OCI-LY1 (cell line): ENCODE data around the gene PJA2.

ENCODE experiments used
- H2AFZ ChIP-seq: fragments of 200-600 bp; sonication (generic), shearing (Covaris generic); 2 replicates; pipeline ENCODE4 v1.6.0; 2014; ENCODE audit warnings: antibody characterized with exemption, mild to moderate bottlenecking, low read length
- H3F3A ChIP-seq: fragments of 200-600 bp; sonication (generic), shearing (Covaris generic); 2 replicates; pipeline ENCODE4 v1.6.0; 2014; ENCODE audit warnings: mild to moderate bottlenecking, antibody characterized with exemption, low read length, moderate library complexity; ENCODE audit not compliant: insufficient read depth
- H3K27ac ChIP-seq: fragments of 200-600 bp; sonication (generic); 2 replicates; pipeline ENCODE4 v1.5.1; 2014; ENCODE audit warnings: low read length, mixed run types, mild to moderate bottlenecking, low read depth; ENCODE audit not compliant: poor library complexity, severe bottlenecking
- H3K27me3 ChIP-seq: fragments of 200-600 bp; sonication (generic); 2 replicates; pipeline ENCODE4 v1.6.0; 2014; ENCODE audit warnings: antibody characterized with exemption, mild to moderate bottlenecking, low read length, moderate library complexity; ENCODE audit not compliant: insufficient read depth
- H3K36me3 ChIP-seq: fragments of 200-600 bp; sonication (generic); 2 replicates; pipeline ENCODE4 v1.6.1; 2014; ENCODE audit warnings: mild to moderate bottlenecking, antibody characterized with exemption, low read length, moderate library complexity, mixed read lengths; ENCODE audit not compliant: insufficient read depth
- H3K4me1 ChIP-seq: fragments of 200-600 bp; sonication (generic); 2 replicates; pipeline ENCODE4 v1.5.1; 2014; ENCODE audit warnings: mild to moderate bottlenecking, low read length, moderate library complexity; ENCODE audit not compliant: insufficient read depth, severe bottlenecking
- H3K4me2 ChIP-seq: fragments of 200-600 bp; sonication (generic), shearing (Covaris generic); 2 replicates; pipeline ENCODE4 v1.6.1; 2014; ENCODE audit warnings: low read length
- H3K4me3 ChIP-seq: fragments of 200-600 bp; sonication (generic); 2 replicates; pipeline ENCODE4 v1.5.1; 2014; ENCODE audit warnings: low read length, low read depth, mild to moderate bottlenecking, mixed read lengths; ENCODE audit not compliant: poor library complexity, severe bottlenecking
- H3K79me2 ChIP-seq: fragments of 200-600 bp; shearing (Covaris generic); 2 replicates; pipeline ENCODE4 v1.6.1; 2016; ENCODE audit warnings: mixed run types, low read length, mixed read lengths; ENCODE audit not compliant: insufficient read depth
- H3K9ac ChIP-seq: fragments of 200-600 bp; sonication (generic), shearing (Covaris generic); 2 replicates; pipeline ENCODE4 v1.6.1; 2014; ENCODE audit warnings: mild to moderate bottlenecking, low read length, mixed read lengths
- H3K9me2 ChIP-seq: fragments of 200-600 bp; sonication (generic), shearing (Covaris generic); 2 replicates; pipeline ENCODE4 v1.6.1; 2014; ENCODE audit warnings: low read depth, mild to moderate bottlenecking, low read length, mixed read lengths
- H3K9me3 ChIP-seq: fragments of 200-600 bp; shearing (Covaris generic); 2 replicates; pipeline ENCODE4 v1.6.1; 2014; ENCODE audit warnings: low read length, mixed read lengths
- H4K20me1 ChIP-seq: fragments of 200-600 bp; sonication (generic), shearing (Covaris generic); 2 replicates; pipeline ENCODE4 v1.6.0; 2016; ENCODE audit warnings: mild to moderate bottlenecking, low read length; ENCODE audit not compliant: insufficient read depth
- EZH2 ChIP-seq: fragments of 200-600 bp; sonication (generic), shearing (Covaris generic); IDR thresholded peaks from 2 replicates; pipeline ENCODE4 v1.8.0; 2017; ENCODE audit warnings: borderline replicate concordance, mixed run types, mild to moderate bottlenecking, antibody characterized with exemption, low read length, moderate library complexity, mixed read lengths
- TF ChIP-seq, protein P1 (sequence below): fragments of 200-600 bp; sonication (generic), shearing (Covaris generic); IDR thresholded peaks from 2 replicates; pipeline ENCODE4 v1.5.1; 2017; ENCODE audit warnings: mild to moderate bottlenecking, antibody characterized with exemption, low read length, moderate library complexity, mixed read lengths

Gene PJA2

DNA sequence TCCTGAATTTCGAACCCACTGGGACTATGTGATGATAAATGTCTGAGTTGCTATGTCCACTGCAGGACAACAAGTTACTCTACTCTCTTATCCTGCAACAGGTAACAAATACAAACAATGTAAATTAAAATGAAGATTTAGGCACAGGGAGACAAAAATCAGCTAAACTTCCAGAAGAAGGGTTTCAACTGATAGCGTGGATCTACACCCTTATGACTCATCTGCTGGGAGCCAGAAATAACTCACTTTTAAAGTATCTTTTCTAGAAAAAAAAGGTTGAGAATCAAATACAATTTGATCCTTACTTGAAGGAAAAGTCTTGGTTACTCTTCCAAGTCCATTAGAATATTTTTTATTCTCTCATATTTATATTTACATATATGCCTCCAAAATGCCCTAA is 21.4 kb downstream of the PJA2 start:
- no peaks in the 10 kb centered on the region for H3F3A ChIP-seq
- H3K4me3 ChIP-seq: no peak overlapping the region
- no peaks in the 10 kb centered on the region for H3K27me3 ChIP-seq
- no peak overlapping the region for H2AFZ ChIP-seq
- H3K27ac ChIP-seq: no peak overlapping the region
- H3K9me3 ChIP-seq: peaks cover 19% of the 10 kb centered on the region
- H3K79me2 ChIP-seq: peaks cover 87% of the 10 kb centered on the region
- H3K4me2 ChIP-seq: no peak overlapping the region
- peaks cover 41% of the 10 kb centered on the region for H3K36me3 ChIP-seq
- TF ChIP-seq EZH2: no peak
- TF ChIP-seq, protein P1, sequence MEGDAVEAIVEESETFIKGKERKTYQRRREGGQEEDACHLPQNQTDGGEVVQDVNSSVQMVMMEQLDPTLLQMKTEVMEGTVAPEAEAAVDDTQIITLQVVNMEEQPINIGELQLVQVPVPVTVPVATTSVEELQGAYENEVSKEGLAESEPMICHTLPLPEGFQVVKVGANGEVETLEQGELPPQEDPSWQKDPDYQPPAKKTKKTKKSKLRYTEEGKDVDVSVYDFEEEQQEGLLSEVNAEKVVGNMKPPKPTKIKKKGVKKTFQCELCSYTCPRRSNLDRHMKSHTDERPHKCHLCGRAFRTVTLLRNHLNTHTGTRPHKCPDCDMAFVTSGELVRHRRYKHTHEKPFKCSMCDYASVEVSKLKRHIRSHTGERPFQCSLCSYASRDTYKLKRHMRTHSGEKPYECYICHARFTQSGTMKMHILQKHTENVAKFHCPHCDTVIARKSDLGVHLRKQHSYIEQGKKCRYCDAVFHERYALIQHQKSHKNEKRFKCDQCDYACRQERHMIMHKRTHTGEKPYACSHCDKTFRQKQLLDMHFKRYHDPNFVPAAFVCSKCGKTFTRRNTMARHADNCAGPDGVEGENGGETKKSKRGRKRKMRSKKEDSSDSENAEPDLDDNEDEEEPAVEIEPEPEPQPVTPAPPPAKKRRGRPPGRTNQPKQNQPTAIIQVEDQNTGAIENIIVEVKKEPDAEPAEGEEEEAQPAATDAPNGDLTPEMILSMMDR: no peak
- H4K20me1 ChIP-seq: no peaks in the 10 kb centered on the region
- H3K4me1 ChIP-seq: no peaks in the 10 kb centered on the region
- no peaks in the 10 kb centered on the region for H3K9me2 ChIP-seq
- no peak overlapping the region for H3K9ac ChIP-seq

DNA sequence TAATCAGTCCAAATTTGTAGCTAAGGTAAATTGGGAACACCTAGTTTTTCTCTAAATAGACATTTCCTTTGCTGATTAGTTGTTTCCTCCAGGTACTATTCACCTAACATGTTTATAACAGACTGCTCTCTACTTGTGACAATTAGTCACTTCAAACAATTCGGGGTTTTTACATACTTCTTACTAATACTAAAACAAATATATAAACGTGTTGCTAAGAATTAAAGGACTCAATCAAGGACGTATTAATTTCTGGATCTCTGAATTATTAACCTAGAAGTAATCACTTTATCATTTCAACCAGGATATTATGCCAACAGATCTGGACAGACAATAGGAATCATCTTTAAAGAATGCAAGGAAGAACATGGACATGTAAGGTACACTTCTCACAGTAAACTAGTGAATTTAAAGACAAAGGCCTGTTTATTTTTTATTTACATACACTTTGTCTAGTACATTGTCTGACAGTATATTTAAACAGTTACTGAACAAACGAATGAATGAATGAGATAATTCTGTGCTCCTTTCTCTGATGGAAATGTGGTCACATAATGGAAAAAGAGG is 22.3 kb downstream of the PJA2 start:
- Histone ChIP-seq H3K79me2 (peaks cover 78% of the 10 kb centered on the region), H3K4me2 (no peak overlapping the region), H3K27ac (no peak overlapping the region)

DNA sequence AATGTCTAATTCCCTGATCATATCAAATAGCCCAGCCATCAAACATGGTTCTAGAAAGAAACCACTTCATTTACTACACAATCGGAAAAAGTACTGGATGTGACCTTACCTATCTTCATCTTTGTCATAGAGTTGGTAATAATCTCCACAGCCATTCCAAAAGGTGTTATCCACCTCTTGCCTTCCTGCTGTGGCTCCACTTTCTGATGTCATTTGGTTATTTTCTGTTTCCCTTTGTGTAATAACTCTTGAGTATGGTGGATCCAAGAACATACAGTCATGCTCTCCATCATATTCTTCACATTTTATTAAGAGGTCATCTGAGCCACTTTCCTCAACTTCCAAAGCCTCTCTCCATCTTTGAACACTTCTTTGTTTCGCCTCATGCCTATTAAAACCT is 31.7 kb downstream of the PJA2 start:
- H3K27ac ChIP-seq: no peak overlapping the region
- H3K9ac ChIP-seq: no peak overlapping the region
- H3K4me1 ChIP-seq: no peaks in the 10 kb centered on the region
- H3K9me3 ChIP-seq: no peaks in the 10 kb centered on the region
- H3K4me2 ChIP-seq: no peak overlapping the region
- H3K4me3 ChIP-seq: no peak overlapping the region
- no peaks in the 10 kb centered on the region for H3K27me3 ChIP-seq
- H3K36me3 ChIP-seq: peaks cover 73% of the 10 kb centered on the region
- no peaks in the 10 kb centered on the region for H4K20me1 ChIP-seq
- no peak overlapping the region for H2AFZ ChIP-seq
- no peaks in the 10 kb centered on the region for H3F3A ChIP-seq
- H3K79me2 ChIP-seq: peaks cover 4% of the 10 kb centered on the region; the same call in 1 of the 2 replicates
- no peaks in the 10 kb centered on the region for H3K9me2 ChIP-seq
- no peak for TF ChIP-seq EZH2
- TF ChIP-seq, protein P1: no peak

More for the DNA sequence above, 22.3 kb downstream of the PJA2 start:
- Histone ChIP-seq H2AFZ (no peak overlapping the region), H3K27me3 (no peaks in the 10 kb centered on the region), H3F3A (no peaks in the 10 kb centered on the region), H3K9ac (no peak overlapping the region), H3K9me3 (peaks cover 16% of the 10 kb centered on the region), H3K4me3 (no peak overlapping the region), H3K4me1 (no peaks in the 10 kb centered on the region), H3K36me3 (peaks cover 46% of the 10 kb centered on the region), H3K9me2 (no peaks in the 10 kb centered on the region), H4K20me1 (no peaks in the 10 kb centered on the region)
- TF ChIP-seq, protein P1: no peak
- TF ChIP-seq EZH2: no peak
